Stomach (tissue), 9 donors: Measurements from ENCODE around the gene LYAR. TPM values are rescaled to one million over a fixed set of nuclear protein-coding genes. Genes with fewer than 3 reads are reported as not detected.

Experiments used
- DNase-seq, 2 donors: peaks; one replicate each; pipeline versions ENCODE4 v3.0.0 to v3.0.0-alpha.2; 2013 to 2019
- H3K27ac ChIP-seq, 5 donors: fragments of 200-600 bp in 4 of 5; sonication (generic) in 4 of 5; one replicate each; pipeline ENCODE4 v1.5.1; 2013 to 2019; ENCODE audit warnings: mild to moderate bottlenecking in 1 of 5, moderate library complexity in 1 of 5
- H3K27me3 ChIP-seq, 3 donors: fragments of 200-600 bp; sonication (generic); one replicate each; pipeline ENCODE4 v1.5.1; 2017 to 2019; ENCODE audit warnings: mixed run types in 1 of 3
- H3K36me3 ChIP-seq, 4 donors: fragments of 200-600 bp; sonication (generic); 1 replicate in 3 of 4; 2 replicates in 1 of 4; pipeline ENCODE4 v1.5.1; 2016 to 2019
- H3K4me1 ChIP-seq, 4 donors: fragments of 200-600 bp; sonication (generic); one replicate each; pipeline ENCODE4 v1.5.1; 2016 to 2019
- H3K4me3 ChIP-seq, 4 donors: fragments of 200-600 bp; sonication (generic) in 3 of 4; one replicate each; pipeline ENCODE4 v1.5.1; 2016 to 2019; ENCODE audit warnings: mild to moderate bottlenecking in 1 of 4
- H3K9me3 ChIP-seq, 4 donors: fragments of 200-600 bp; sonication (generic); one replicate each; pipeline ENCODE4 v1.5.1; 2016 to 2019
- EP300 ChIP-seq: sonication (generic); formaldehyde crosslinking; IDR thresholded peaks from one replicate; pipeline ENCODE4 v1.6.1; 2017; ENCODE audit warnings: antibody characterized with exemption
- POLR2A ChIP-seq, 4 donors: fragments of 450-650 bp; IDR thresholded peaks; one replicate each; pipeline ENCODE4 v1.6.1; 2016; ENCODE audit warnings: antibody characterized with exemption in 4 of 4, control low read depth in 2 of 4, mild to moderate bottlenecking in 1 of 4, moderate library complexity in 1 of 4
- POLR2AphosphoS5 ChIP-seq, 3 donors: sonication (generic); formaldehyde crosslinking; IDR thresholded peaks; one replicate each; pipeline ENCODE4 v1.6.1; 2016; ENCODE audit warnings: antibody characterized with exemption in 3 of 3
- WGBS, 5 donors: extraction: QIAGEN DNeasy Blood & Tissue Kit in 3 of 5; methylation state at CpG; one replicate each; pipeline versions ENCODE4 v1.1.5 to v1.1.7; 2013 to 2018; 5-methylcytosine and 5-hydroxymethylcytosine counted together
- intact Hi-C: fragments of 100-400 bp; cut with DNase I; formaldehyde crosslinking; loops from one replicate; pipeline ENCODE4 v1.15.1; 2023; ENCODE audit warnings: low total_unique reads
- polyA plus RNA-seq, 3 donors: library from polyadenylated mRNA; stranded (reverse); fragments of 200-250 nt; gene quantifications; one replicate each; pipeline ENCODE4 v1.2.3, GENCODE V29; 2013
- total RNA-seq, 5 donors: library from RNA; depleted of rRNA; stranded (reverse); fragments of >200 nt; gene quantifications; one replicate each; pipeline versions ENCODE4 v1.1.0 to v1.2.3, GENCODE V29; 2014 to 2016
- TF ChIP-seq, protein P1 (sequence below), 7 experiments: fragments of 450-650 bp in 4 of 7; fragments of 200-600 bp in 3 of 7; sonication (generic) in 3 of 7; IDR thresholded peaks; one replicate each; pipeline ENCODE4 v1.5.1; 2016 to 2019; ENCODE audit warnings: antibody characterized with exemption in 7 of 7, control low read depth in 2 of 7, mild to moderate bottlenecking in 1 of 7
- donor health status: healthy with polysubstance abuse.
- donor health status: Bipolar disorder and iron deficiency.
- donor health status: healthy.

Gene LYAR
- total and polyA plus RNA-seq, 8 donors = 0.87 to 23.8 (median 8.5) TPM

GRCh38 chr4:4320528-4320927, 30.6 kb upstream of the LYAR start:
- Histone ChIP-seq H3K9me3 (no peaks in the 10 kb centered on the region), H3K27ac (no peak overlapping the region), H3K27me3 (no peaks in the 10 kb centered on the region), H3K4me3 (no peak overlapping the region), H3K4me1 (no peaks in the 10 kb centered on the region), H3K36me3 (peaks cover 32 to 74% (median 70%) of the 10 kb centered on the region in 4 donors)
- no peak for TF ChIP-seq POLR2AphosphoS5 (IDR thresholded peaks at IDR 0.05)
- no peak for TF ChIP-seq EP300
- TF ChIP-seq, protein P1, sequence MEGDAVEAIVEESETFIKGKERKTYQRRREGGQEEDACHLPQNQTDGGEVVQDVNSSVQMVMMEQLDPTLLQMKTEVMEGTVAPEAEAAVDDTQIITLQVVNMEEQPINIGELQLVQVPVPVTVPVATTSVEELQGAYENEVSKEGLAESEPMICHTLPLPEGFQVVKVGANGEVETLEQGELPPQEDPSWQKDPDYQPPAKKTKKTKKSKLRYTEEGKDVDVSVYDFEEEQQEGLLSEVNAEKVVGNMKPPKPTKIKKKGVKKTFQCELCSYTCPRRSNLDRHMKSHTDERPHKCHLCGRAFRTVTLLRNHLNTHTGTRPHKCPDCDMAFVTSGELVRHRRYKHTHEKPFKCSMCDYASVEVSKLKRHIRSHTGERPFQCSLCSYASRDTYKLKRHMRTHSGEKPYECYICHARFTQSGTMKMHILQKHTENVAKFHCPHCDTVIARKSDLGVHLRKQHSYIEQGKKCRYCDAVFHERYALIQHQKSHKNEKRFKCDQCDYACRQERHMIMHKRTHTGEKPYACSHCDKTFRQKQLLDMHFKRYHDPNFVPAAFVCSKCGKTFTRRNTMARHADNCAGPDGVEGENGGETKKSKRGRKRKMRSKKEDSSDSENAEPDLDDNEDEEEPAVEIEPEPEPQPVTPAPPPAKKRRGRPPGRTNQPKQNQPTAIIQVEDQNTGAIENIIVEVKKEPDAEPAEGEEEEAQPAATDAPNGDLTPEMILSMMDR (IDR thresholded peaks at IDR 0.05) = no peak
- no peak for TF ChIP-seq POLR2A (IDR thresholded peaks at IDR 0.05)
- no peak for DNase-seq
- WGBS, 5 donors = 90 to 96% (median 95%) methylated on average over 15 of the region's 15 CpGs
- intact Hi-C loops = no loop called here

- Histone ChIP-seq H3K27me3 (no peaks in the 10 kb centered on the region), H3K27ac (no peak overlapping the region), H3K9me3 (no peaks in the 10 kb centered on the region), H3K4me1 (no peaks in the 10 kb centered on the region), H3K4me3 (no peak overlapping the region), H3K36me3 (peaks cover 47 to 100% (median 97%) of the 10 kb centered on the region in 4 donors)
- WGBS, 5 donors = 90 to 95% (median 92%) methylated on average over 22 to 23 of the region's 23 CpGs
- TF ChIP-seq, protein P1 (IDR thresholded peaks at IDR 0.05) = no peak
- no peak for TF ChIP-seq POLR2AphosphoS5 (IDR thresholded peaks at IDR 0.05)
- TF ChIP-seq POLR2A (IDR thresholded peaks at IDR 0.05) = no peak
- no peak for TF ChIP-seq EP300
- intact Hi-C loops = no loop called here
- no peak for DNase-seq
These were observed 27.7 kb upstream of the LYAR start for GRCh38 chr4:4317496-4318232.

- WGBS, 5 donors = 94 to 97% (median 95%) methylated on average over 13 of the region's 13 CpGs
- no peak for DNase-seq
- no peak overlapping the region for H3K4me3 ChIP-seq
- no peaks in the 10 kb centered on the region for H3K9me3 ChIP-seq
- no peaks in the 10 kb centered on the region for H3K27me3 ChIP-seq
- intact Hi-C loops = no loop called here
- peaks cover 45 to 90% (median 87%) of the 10 kb centered on the region in 4 donors for H3K36me3 ChIP-seq
- TF ChIP-seq POLR2A (IDR thresholded peaks at IDR 0.05) = no peak
- TF ChIP-seq, protein P1 (IDR thresholded peaks at IDR 0.05) = no peak
- no peak for TF ChIP-seq POLR2AphosphoS5 (IDR thresholded peaks at IDR 0.05)
- TF ChIP-seq EP300 = no peak
- H3K4me1 ChIP-seq = no peaks in the 10 kb centered on the region
- no peak overlapping the region for H3K27ac ChIP-seq
These were observed 26.2 kb upstream of the LYAR start for GRCh38 chr4:4316150-4316495.

GRCh38 chr4:4315461-4316149, 25.7 kb upstream of the LYAR start:
- 86 to 89% (median 88%) methylated on average over 12 of the region's 12 CpGs for WGBS, 5 donors
- intact Hi-C loops = no loop called here
- Histone ChIP-seq H3K36me3 (peaks cover 39 to 84% (median 82%) of the 10 kb centered on the region in 4 donors), H3K9me3 (no peaks in the 10 kb centered on the region), H3K4me3 (no peak overlapping the region), H3K27ac (no peak overlapping the region), H3K4me1 (no peaks in the 10 kb centered on the region), H3K27me3 (no peaks in the 10 kb centered on the region)
- TF ChIP-seq, protein P1 (IDR thresholded peaks at IDR 0.05) = no peak
- TF ChIP-seq EP300 (no peak), POLR2A (IDR thresholded peaks at IDR 0.05) (no peak), POLR2AphosphoS5 (IDR thresholded peaks at IDR 0.05) (no peak)
- no peak for DNase-seq
